HepG2 (cell line): ENCODE data around the gene FALEC. TPM values are rescaled to one million over a fixed set of nuclear protein-coding genes. Genes with fewer than 3 reads are reported as not detected.
A peak's percentile ranks its signal among the peaks of the same experiment; 100 is the strongest.

Source experiments
- BATF2 ChIP-seq: sonication (generic); formaldehyde crosslinking; IDR thresholded peaks from 2 replicates; pipeline ENCODE4 v1.8.0; 2022; ENCODE audit warnings: mild to moderate bottlenecking, missing genetic modification reagents, moderate library complexity
- CENPX ChIP-seq: sonication (generic); formaldehyde crosslinking; IDR thresholded peaks from 2 replicates; pipeline ENCODE4 v1.9.0; 2021; ENCODE audit warnings: mild to moderate bottlenecking, missing genetic modification reagents, moderate library complexity
- ELK4 ChIP-seq: sonication (generic); formaldehyde crosslinking; IDR thresholded peaks from 2 replicates; pipeline ENCODE4 v1.9.0; 2021; ENCODE audit warnings: missing genetic modification reagents, borderline replicate concordance
- EP300 ChIP-seq, 3 experiments: sonication (generic) in 1 of 3; formaldehyde crosslinking in 1 of 3; IDR thresholded peaks; 2 replicates each; pipeline versions ENCODE4 v1.5.1 to v1.6.1; 2011 to 2020; ENCODE audit warnings: low read depth in 2 of 3, low read length in 2 of 3, borderline replicate concordance in 1 of 3, improper control_type of control experiment in 1 of 3, mild to moderate bottlenecking in 1 of 3, missing genetic modification reagents in 1 of 3, moderate library complexity in 1 of 3
- FOXK1 ChIP-seq: sonication (generic); formaldehyde crosslinking; IDR thresholded peaks from 2 replicates; pipeline ENCODE4 v1.4.0; 2020; ENCODE audit warnings: low read depth, missing genetic modification reagents, borderline replicate concordance
- GTF3A ChIP-seq: sonication (generic); formaldehyde crosslinking; conservative IDR thresholded peaks from 2 replicates; pipeline ENCODE4 v1.4.0; 2020; ENCODE audit warnings: mild to moderate bottlenecking, missing genetic modification reagents
- MXI1 ChIP-seq: IDR thresholded peaks from 3 replicates; pipeline ENCODE4 v1.6.1; 2012; ENCODE audit warnings: low read depth, low read length, inconsistent platforms, borderline replicate concordance
- SMARCC2 ChIP-seq: fragments of 450-650 bp; IDR thresholded peaks from 2 replicates; pipeline ENCODE4 v1.6.1; 2017; ENCODE audit warnings: antibody characterized with exemption, mild to moderate bottlenecking
- SP1 ChIP-seq, 2 experiments: fragments of 450-650 bp in 1 of 2; sonication (generic) in 1 of 2; formaldehyde crosslinking in 1 of 2; IDR thresholded peaks; 2 replicates each; pipeline versions ENCODE4 v1.4.0 to v1.6.1; 2016 to 2020; ENCODE audit warnings: missing genetic modification reagents in 1 of 2
- ZNF407 ChIP-seq: sonication (generic); formaldehyde crosslinking; IDR thresholded peaks from one replicate; pipeline ENCODE4 v1.5.1; 2020; ENCODE audit warnings: mild to moderate bottlenecking, missing genetic modification reagents; ENCODE audit errors: not compliant biosample characterization
- ZNF660 ChIP-seq: sonication (generic); formaldehyde crosslinking; IDR thresholded peaks from 2 replicates; pipeline ENCODE4 v1.5.1; 2020; ENCODE audit warnings: mild to moderate bottlenecking, low read depth, missing genetic modification reagents, borderline replicate concordance
- ZNF710 ChIP-seq: sonication (generic); formaldehyde crosslinking; IDR thresholded peaks from 2 replicates; pipeline ENCODE4 v1.5.0; 2020; ENCODE audit warnings: mild to moderate bottlenecking, missing genetic modification reagents, borderline replicate concordance
- ZSCAN5A ChIP-seq: sonication (generic); formaldehyde crosslinking; IDR thresholded peaks from 2 replicates; pipeline ENCODE4 v1.8.0; 2022; ENCODE audit warnings: mild to moderate bottlenecking, missing genetic modification reagents, borderline replicate concordance
- polyA plus RNA-seq, 8 experiments: library from polyadenylated mRNA; depleted of rRNA in 3 of 8; stranded (reverse) in 7 of 8; unstranded in 1 of 8; fragments of >200 nt; fragmentation: Illumina TruSeq in 4 of 8; extraction: Trizol in 4 of 8; gene quantifications; 2 replicates each; pipeline versions ENCODE4 v1.2.1 to v1.2.3, GENCODE V29; 2011 to 2016; ENCODE audit warnings: low read depth in 4 of 8, missing spikeins in 1 of 8, mixed read lengths in 1 of 8; ENCODE audit not compliant: insufficient read depth in 1 of 8
- total RNA-seq, 5 experiments: library from RNA; depleted of rRNA; stranded (reverse); fragments of >200 nt; fragmentation: Illumina TruSeq; extraction: Trizol; gene quantifications; 2 replicates each; pipeline ENCODE4 v1.2.3, GENCODE V29; 2016; ENCODE audit warnings: low read depth in 1 of 5

FALEC gene
- total and polyA plus RNA-seq, 2 of the 13 experiments (the other 11 are each of a cell fraction or from before 2014, with no cell fraction given): 0.33 to 0.71 TPM

GRCh38 chr1:150561254-150561973 lies 45.9 kb downstream of the FALEC start (continued):
- TF ChIP-seq ZNF407 (CRISPR knock-in tag) (peak; percentile 28), CENPX (CRISPR knock-in tag) (no peak), ZSCAN5A (no peak), ZNF660 (CRISPR knock-in tag) (no peak), MXI1 (peak; percentile 14; the same call in 1 of the 3 replicates), SP1 (IDR thresholded peaks at IDR 0.05) (no peak), SP1 (CRISPR knock-in tag; IDR thresholded peaks at IDR 0.05) (peak; percentile 28; the same call in 1 of the 2 replicates), ZNF710 (CRISPR knock-in tag) (peak; percentile 14; the same call in 1 of the 2 replicates), BATF2 (peak; percentile 56; the same call in 1 of the 2 replicates), FOXK1 (no peak), ELK4 (CRISPR knock-in tag) (no peak), GTF3A (CRISPR knock-in tag) (no peak), SMARCC2 (no peak), EP300 (IDR thresholded peaks at IDR 0.05; ENCODE audit: low read depth in 2 of 2, low read length in 2 of 2) (no peak; a peak in 1 of 4 replicates), EP300 (CRISPR knock-in tag; IDR thresholded peaks at IDR 0.05; ENCODE audit: borderline replicate concordance) (no peak)
